HepG2 (cell line): ENCODE results near the gene POC1B. TPM values are rescaled to one million over a fixed set of nuclear protein-coding genes. Genes with fewer than 3 reads are reported as not detected.

Experiments
- ARNTL ChIP-seq: sonication (generic); formaldehyde crosslinking; IDR thresholded peaks from 2 replicates; pipeline ENCODE4 v1.4.0; 2020; ENCODE audit warnings: mild to moderate bottlenecking, missing genetic modification reagents
- BRCA1 ChIP-seq: sonication (generic); formaldehyde crosslinking; IDR thresholded peaks from 2 replicates; pipeline ENCODE4 v1.4.0; 2020; ENCODE audit warnings: missing genetic modification reagents
- ETS1 ChIP-seq: sonication (generic); formaldehyde crosslinking; IDR thresholded peaks from 2 replicates; pipeline ENCODE4 v1.4.0; 2020; ENCODE audit warnings: missing genetic modification reagents
- ETV6 ChIP-seq: sonication (generic); formaldehyde crosslinking; conservative IDR thresholded peaks from 2 replicates; pipeline ENCODE4 v1.4.0; 2020; ENCODE audit warnings: missing genetic modification reagents
- FOSL2 ChIP-seq: sonication (generic); formaldehyde crosslinking; IDR thresholded peaks from 2 replicates; pipeline ENCODE4 v1.4.0; 2020; ENCODE audit warnings: missing genetic modification reagents
- GZF1 ChIP-seq: sonication (generic); formaldehyde crosslinking; IDR thresholded peaks from 2 replicates; pipeline ENCODE4 v1.5.1; 2020; ENCODE audit warnings: mild to moderate bottlenecking, missing genetic modification reagents
- JUN ChIP-seq: sonication (generic); formaldehyde crosslinking; IDR thresholded peaks from 2 replicates; pipeline ENCODE4 v1.4.0; 2020; ENCODE audit warnings: mild to moderate bottlenecking, missing genetic modification reagents
- LCORL ChIP-seq, 2 experiments: fragments of 450-650 bp in 1 of 2; sonication (generic) in 1 of 2; formaldehyde crosslinking in 1 of 2; IDR thresholded peaks; 2 replicates each; pipeline versions ENCODE4 v1.5.0 to v1.6.1; 2017 to 2020; ENCODE audit warnings: antibody characterized with exemption in 1 of 2, missing genetic modification reagents in 1 of 2
- RBM22 ChIP-seq: fragments of 200-400 bp; formaldehyde crosslinking; optimal IDR thresholded peaks from 2 replicates; pipeline ENCODE3; 2017; ENCODE audit warnings: mild to moderate bottlenecking, low read length, moderate library complexity
- REST ChIP-seq, 2 experiments: IDR thresholded peaks; 2 replicates each; pipeline ENCODE4 v1.6.1; 2011 to 2012; ENCODE audit warnings: low read length in 2 of 2, borderline replicate concordance in 1 of 2, low read depth in 1 of 2, mild to moderate bottlenecking in 1 of 2, moderate library complexity in 1 of 2
- STAG1 ChIP-seq: sonication (generic); formaldehyde crosslinking; IDR thresholded peaks from 2 replicates; pipeline ENCODE4 v1.4.0; 2020; ENCODE audit warnings: missing genetic modification reagents
- STAT6 ChIP-seq: sonication (generic); formaldehyde crosslinking; IDR thresholded peaks from 2 replicates; pipeline ENCODE4 v1.4.0; 2020; ENCODE audit warnings: missing genetic modification reagents, mild to moderate bottlenecking, borderline replicate concordance
- U2AF1 ChIP-seq: fragments of 200-400 bp; formaldehyde crosslinking; optimal IDR thresholded peaks from 2 replicates; pipeline ENCODE3; 2017; ENCODE audit warnings: mild to moderate bottlenecking, low read depth, low read length
- ZNF770 ChIP-seq: sonication (generic); formaldehyde crosslinking; IDR thresholded peaks from 2 replicates; pipeline ENCODE4 v1.5.0; 2020; ENCODE audit warnings: mild to moderate bottlenecking, missing genetic modification reagents
- ZNF850 ChIP-seq: sonication (generic); formaldehyde crosslinking; conservative IDR thresholded peaks from 2 replicates; pipeline ENCODE4 v1.9.0; 2021; ENCODE audit warnings: mild to moderate bottlenecking, missing genetic modification reagents
- polyA plus RNA-seq, 8 experiments: library from polyadenylated mRNA; depleted of rRNA in 3 of 8; stranded (reverse) in 7 of 8; unstranded in 1 of 8; fragments of >200 nt; fragmentation: Illumina TruSeq in 4 of 8; extraction: Trizol in 4 of 8; gene quantifications; 2 replicates each; pipeline versions ENCODE4 v1.2.1 to v1.2.3, GENCODE V29; 2011 to 2016; ENCODE audit warnings: low read depth in 4 of 8, missing spikeins in 1 of 8, mixed read lengths in 1 of 8; ENCODE audit not compliant: insufficient read depth in 1 of 8
- total RNA-seq, 5 experiments: library from RNA; depleted of rRNA; stranded (reverse); fragments of >200 nt; fragmentation: Illumina TruSeq; extraction: Trizol; gene quantifications; 2 replicates each; pipeline ENCODE4 v1.2.3, GENCODE V29; 2016; ENCODE audit warnings: low read depth in 1 of 5
- TF ChIP-seq, protein P1 (sequence below): sonication (generic); formaldehyde crosslinking; IDR thresholded peaks from 2 replicates; pipeline ENCODE4 v1.5.1; 2020; ENCODE audit warnings: missing genetic modification reagents, mild to moderate bottlenecking, borderline replicate concordance

POC1B gene
- total and polyA plus RNA-seq, 2 of the 13 experiments (the other 11 are each of a cell fraction or from before 2014, with no cell fraction given) = 9.3 to 11.0 TPM

GRCh38 chr12:89524541-89525304, 1.1 kb downstream of the POC1B start, which contains the start of gene GALNT4 (continued):
- TF ChIP-seq STAT6 (no peak), FOSL2 (CRISPR knock-in tag) (0 out of 2 replicates have a peak, but pooled peaks have one; percentile 13), ZNF850 (CRISPR knock-in tag) (no peak), ARNTL (no peak), BRCA1 (CRISPR knock-in tag) (no peak), REST (IDR thresholded peaks at IDR 0.05; ENCODE audit: borderline replicate concordance in 1 of 2, low read depth in 1 of 2, low read length in 2 of 2) (peak in 1 of 2 experiments; percentile 46; a peak in 1 of 4 replicates), GZF1 (CRISPR knock-in tag) (no peak), U2AF1 (no peak), JUN (CRISPR knock-in tag) (no peak), ZNF770 (CRISPR knock-in tag) (0 out of 2 replicates have a peak, but pooled peaks have one; percentile 30), ETV6 (CRISPR knock-in tag) (0 out of 2 replicates have a peak, but pooled peaks have one; percentile 23), STAG1 (CRISPR knock-in tag) (peak; percentile 61), RBM22 (no peak), LCORL (IDR thresholded peaks at IDR 0.05) (no peak), LCORL (CRISPR knock-in tag; IDR thresholded peaks at IDR 0.05) (no peak; the same call in none of the 2 replicates), ETS1 (CRISPR knock-in tag) (no peak)
- TF ChIP-seq, protein P1, sequence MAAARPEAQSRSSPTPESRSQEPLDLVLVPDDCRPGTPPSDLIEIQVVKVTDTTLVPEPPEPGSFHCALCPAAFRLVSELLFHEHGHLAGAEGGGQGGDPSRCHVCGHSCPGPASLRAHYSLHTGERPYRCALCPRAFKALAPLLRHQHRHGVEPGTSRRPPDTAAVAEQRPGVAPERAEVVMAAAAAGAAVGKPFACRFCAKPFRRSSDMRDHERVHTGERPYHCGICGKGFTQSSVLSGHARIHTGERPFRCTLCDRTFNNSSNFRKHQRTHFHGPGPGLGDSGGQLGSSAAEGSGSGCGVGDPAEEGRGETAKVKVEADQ = no peak; the same call in 1 of the 2 replicates
